IMR-90 (cell line): ENCODE measurements around the gene LRIG1. TPM values are rescaled to one million over a fixed set of nuclear protein-coding genes. Genes with fewer than 3 reads are reported as not detected.

ENCODE experiments used
- ATAC-seq: fragments of 200-7000 bp; cut with Tn5 transposase; 2 replicates; pipeline ENCODE4 v1.9.1; 2020; ENCODE audit warnings: low read depth, mild to moderate bottlenecking, moderate library complexity
- BruUV-seq: library from RNA; stranded (reverse); fragments of 400-500 nt; replicated peaks from 2 replicates; lab custom pipeline; 2021; lab: Mats Ljungman, UMichigan
- CTCF ChIA-PET: fragments of 300-600 bp; formaldehyde crosslinking; extraction: SDS; loops from one replicate; lab custom pipeline; 2021; ENCODE audit warnings: antibody characterized with exemption; lab: Yijun Ruan, JAX
- POLR2A ChIA-PET: fragments of 300-600 bp; sonication (Branson Sonifier 250); formaldehyde crosslinking; loops from one replicate; lab custom pipeline; 2022; ENCODE audit warnings: antibody characterized with exemption; ENCODE audit not compliant: unreplicated experiment; lab: Charles Lee
- DNase-seq: peaks from one replicate; pipeline ENCODE4 v3.0.0; 2013
- H2AFZ ChIP-seq: replicated peaks from 2 replicates; pipeline ENCODE3; 2013; ENCODE audit warnings: low read length, mild to moderate bottlenecking; ENCODE audit not compliant: poor library complexity
- H2AK5ac ChIP-seq: 2 replicates; pipeline ENCODE4 v1.6.1; 2013; ENCODE audit warnings: low read depth, low read length, inconsistent platforms
- H2AK9ac ChIP-seq: replicated peaks from 2 replicates; pipeline ENCODE3; 2013; ENCODE audit warnings: mild to moderate bottlenecking, low read depth, low read length, moderate library complexity; ENCODE audit not compliant: poor library complexity
- H2BK120ac ChIP-seq: 2 replicates; pipeline ENCODE4 v1.6.1; 2013; ENCODE audit warnings: low read depth, low read length, inconsistent platforms
- H2BK15ac ChIP-seq: 3 replicates; pipeline ENCODE4 v1.6.1; 2013; ENCODE audit warnings: low read depth, low read length, inconsistent platforms
- H2BK20ac ChIP-seq: 2 replicates; pipeline ENCODE4 v1.6.1; 2013; ENCODE audit warnings: low read depth, mild to moderate bottlenecking, inconsistent platforms, low read length, moderate library complexity
- H2BK5ac ChIP-seq: 2 replicates; pipeline ENCODE4 v1.6.1; 2013; ENCODE audit warnings: mild to moderate bottlenecking, low read depth, low read length, inconsistent platforms; ENCODE audit not compliant: poor library complexity, severe bottlenecking
- H3K14ac ChIP-seq: replicated peaks from 2 replicates; pipeline ENCODE4 v1.6.1; 2013; ENCODE audit warnings: low read depth, low read length, inconsistent platforms
- H3K18ac ChIP-seq: 2 replicates; pipeline ENCODE4 v1.6.1; 2013; ENCODE audit warnings: low read depth, low read length, control low read depth
- H3K23ac ChIP-seq: 2 replicates; pipeline ENCODE4 v1.6.1; 2013; ENCODE audit warnings: low read depth, low read length, inconsistent platforms
- H3K27ac ChIP-seq: 2 replicates; pipeline ENCODE4 v1.5.1; 2013; ENCODE audit warnings: mild to moderate bottlenecking, control low read depth, low read length; ENCODE audit not compliant: insufficient read depth
- H3K27me3 ChIP-seq: 2 replicates; pipeline ENCODE4 v1.6.1; 2013; ENCODE audit warnings: low read length; ENCODE audit not compliant: control insufficient read depth, insufficient read depth
- H3K36me3 ChIP-seq: 2 replicates; pipeline ENCODE4 v1.6.1; 2013; ENCODE audit warnings: low read length, mixed read lengths; ENCODE audit not compliant: control insufficient read depth, insufficient read depth
- H3K4ac ChIP-seq: 2 replicates; pipeline ENCODE4 v1.6.1; 2013; ENCODE audit warnings: low read depth, low read length, inconsistent platforms
- H3K4me1 ChIP-seq: 2 replicates; pipeline ENCODE4 v1.6.1; 2013; ENCODE audit warnings: low read length, mixed read lengths; ENCODE audit not compliant: control insufficient read depth, insufficient read depth
- H3K4me2 ChIP-seq: 2 replicates; pipeline ENCODE4 v1.6.1; 2013; ENCODE audit warnings: low read depth, mild to moderate bottlenecking, control low read depth, low read length, moderate library complexity
- H3K4me3 ChIP-seq: 2 replicates; pipeline ENCODE4 v1.5.1; 2013; ENCODE audit warnings: low read depth, mild to moderate bottlenecking, control low read depth, low read length, moderate library complexity; ENCODE audit not compliant: insufficient read depth
- H3K56ac ChIP-seq: 2 replicates; pipeline ENCODE4 v1.6.1; 2013; ENCODE audit warnings: low read length, inconsistent platforms; ENCODE audit not compliant: insufficient read depth; ENCODE audit errors: extremely low read depth
- H3K79me1 ChIP-seq, 2 experiments: 2 replicates each; pipeline ENCODE4 v1.6.1; 2013; ENCODE audit warnings: low read length in 2 of 2, inconsistent platforms in 1 of 2, low read depth in 1 of 2
- H3K9ac ChIP-seq: 2 replicates; pipeline ENCODE4 v1.6.1; 2013; ENCODE audit warnings: low read depth, low read length, control low read depth
- H3K9me1 ChIP-seq: 2 replicates; pipeline ENCODE4 v1.6.1; 2013; ENCODE audit warnings: low read length, inconsistent platforms; ENCODE audit not compliant: insufficient read depth
- H3K9me3 ChIP-seq: 2 replicates; pipeline ENCODE4 v1.6.1; 2013; ENCODE audit warnings: low read length; ENCODE audit not compliant: control insufficient read depth, insufficient read depth
- H4K20me1 ChIP-seq: 2 replicates; pipeline ENCODE4 v1.6.1; 2013; ENCODE audit warnings: low read length, inconsistent platforms; ENCODE audit not compliant: insufficient read depth
- H4K5ac ChIP-seq: 2 replicates; pipeline ENCODE4 v1.6.1; 2013; ENCODE audit warnings: mild to moderate bottlenecking, low read depth, low read length, control low read depth
- H4K8ac ChIP-seq, 2 experiments: 2 replicates each; pipeline ENCODE4 v1.6.1; 2013; ENCODE audit warnings: low read depth in 2 of 2, low read length in 2 of 2, control low read depth in 1 of 2, inconsistent platforms in 1 of 2
- H4K91ac ChIP-seq: 2 replicates; pipeline ENCODE4 v1.6.1; 2013; ENCODE audit warnings: low read depth, low read length, inconsistent platforms; ENCODE audit not compliant: insufficient read depth
- CEBPB ChIP-seq: IDR thresholded peaks from 2 replicates; pipeline ENCODE4 v1.6.1; 2012; ENCODE audit warnings: low read depth, low read length, improper control_type of control experiment
- RFX5 ChIP-seq: IDR thresholded peaks from 2 replicates; pipeline ENCODE4 v1.8.0; 2012; ENCODE audit warnings: low read depth, mild to moderate bottlenecking, low read length, moderate library complexity
- WGBS, 2 experiments: methylation state at CpG; one replicate each; pipeline versions ENCODE4 v1.1.5 to v1.1.7; 2013; ENCODE audit warnings: missing lambda C conversion rate in 2 of 2; ENCODE audit not compliant: insufficient read length in 1 of 2; ENCODE audit errors: extremely low coverage in 2 of 2; 5-methylcytosine and 5-hydroxymethylcytosine counted together
- dilution Hi-C: fragments of 300-500 bp; cut with HindIII; formaldehyde crosslinking; loops from one replicate; pipeline ENCODE4 v1.14.3; 2018; ENCODE audit warnings: low sequenced_read_pairs; ENCODE audit not compliant: unreplicated experiment
- in situ Hi-C: fragments of 300-500 bp; cut with MboI; formaldehyde crosslinking; loops from 3 replicates; pipeline ENCODE4 v1.14.3; 2019; ENCODE audit warnings: low sequenced_read_pairs, inconsistent platforms, mixed read lengths
- intact Hi-C: fragments of 100-400 bp; cut with micrococcal nuclease; formaldehyde crosslinking; loops from 2 replicates; pipeline ENCODE4 v1.10.0; 2022
- polyA plus RNA-seq, 3 experiments: library from polyadenylated mRNA; depleted of rRNA; stranded (reverse); fragments of >200 nt; gene quantifications; 2 replicates each; pipeline ENCODE4 v1.2.3, GENCODE V29; 2012; ENCODE audit warnings: low replicate concordance in 1 of 3
- total RNA-seq: library from RNA; depleted of rRNA; stranded (reverse); fragments of >200 nt; gene quantifications from 2 replicates; pipeline ENCODE4 v1.2.3, GENCODE V29; 2012

Gene LRIG1
- total and polyA plus RNA-seq, 2 of the 4 experiments (the other 2 are of a cell fraction): 62.8 to 87.8 TPM

DNA sequence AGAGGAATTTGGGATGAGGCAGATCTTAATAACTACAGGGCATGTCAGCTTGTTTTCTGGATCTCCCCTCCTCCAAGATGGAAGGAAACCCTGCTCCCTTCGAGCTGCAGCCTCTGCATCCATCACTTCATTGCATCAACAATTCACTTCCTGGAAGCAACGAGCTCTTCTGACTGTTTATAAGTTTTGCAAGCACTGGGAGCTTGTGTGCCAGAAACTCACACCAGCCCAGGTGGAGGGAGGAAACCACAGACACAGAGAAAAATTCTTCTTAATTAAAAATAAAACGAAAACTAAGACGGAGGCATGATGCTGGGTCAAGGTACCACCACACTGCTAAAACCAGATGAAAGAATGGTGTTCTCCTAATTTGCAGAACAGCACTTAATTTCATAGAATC is 10.6 kb downstream of the LRIG1 start:
- Histone ChIP-seq H4K8ac (no peak overlapping the region), H3K9me1 (peaks cover 11% of the 10 kb centered on the region), H3K56ac (no peak overlapping the region), H3K27me3 (no peaks in the 10 kb centered on the region), H2BK15ac (no peak overlapping the region), H3K14ac (no peak overlapping the region), H4K5ac (no peak overlapping the region), H2BK20ac (no peak overlapping the region), H3K4me3 (no peak overlapping the region), H2BK5ac (no peak overlapping the region), H3K36me3 (no peaks in the 10 kb centered on the region), H3K9me3 (no peaks in the 10 kb centered on the region), H3K4ac (no peak overlapping the region; the same call in 1 of the 2 replicates), H2AK9ac (no peak overlapping the region), H4K91ac (no peak overlapping the region), H3K4me2 (peak overlapping the region; percentile 51; the same call in 1 of the 2 replicates), H3K27ac (no peak overlapping the region; the same call in 1 of the 2 replicates), H2AK5ac (no peak overlapping the region), H3K79me1 (peaks cover 21 to 63% of the 10 kb centered on the region in 2 experiments; a peak in 3 of 4 replicates), H4K20me1 (peaks cover 17% of the 10 kb centered on the region; the same call in 1 of the 2 replicates), H3K18ac (no peak overlapping the region), H3K23ac (no peak overlapping the region), H3K9ac (no peak overlapping the region), H3K4me1 (peaks cover 26% of the 10 kb centered on the region), H2BK120ac (no peak overlapping the region), H2AFZ (no peak overlapping the region)
- WGBS, 2 experiments: 0% methylated on average over 1 of the region's 4 CpGs; no CpG with 5 or more reads in 1 of the 2 experiments
- dilution Hi-C loops: no loop called here
- DNase-seq (peak; percentile 87), ATAC-seq (peak; percentile 47)
- no TSS peak for BruUV-seq
- CTCF ChIA-PET: interaction anchor here (0.7 kb wide), 1 partner anchor 112 kb away, joined by 4 read pairs; no protein-coding TSS in a partner anchor
- intact Hi-C loops: no loop called here
- peak; percentile 83 for TF ChIP-seq CEBPB
- no peak for TF ChIP-seq RFX5
- in situ Hi-C loops: loop anchor here (10.0 kb wide), 1 partner anchor 215 kb away; no protein-coding TSS in a partner anchor
- POLR2A ChIA-PET: no interaction called here
